GM23248 (cell line): ENCODE results near the gene PDGFC.

Source experiments
- EZH2 ChIP-seq: fragments of 200-600 bp; sonication (generic); IDR thresholded peaks from 2 replicates; pipeline ENCODE4 v1.6.1; 2018; ENCODE audit warnings: antibody characterized with exemption, mild to moderate bottlenecking; ENCODE audit not compliant: insufficient read depth, poor library complexity, severe bottlenecking
- EZH2phosphoT487 ChIP-seq: fragments of 200-600 bp; sonication (generic); IDR thresholded peaks from 2 replicates; pipeline ENCODE4 v1.6.1; 2018; ENCODE audit warnings: antibody characterized with exemption, moderate library complexity, mild to moderate bottlenecking, low read depth; ENCODE audit not compliant: insufficient read depth

GRCh38 chr4:156873799-156874198 lies 97.8 kb downstream of the PDGFC start:
- TF ChIP-seq EZH2phosphoT487 (no peak), EZH2 (no peak)
